Measurements from ENCODE around the gene HOXC9. TPM values are rescaled to one million over a fixed set of nuclear protein-coding genes. Genes with fewer than 3 reads are reported as not detected.
A peak's percentile ranks its signal among the peaks of the same experiment; 100 is the strongest.

HOXC9 gene
- total RNA-seq, 6 experiments from 2014 or later: not detected

GRCh38 chr12:53952335-53952694, 47.6 kb upstream of the HOXC9 start:
- peaks cover 0 to 3% (median 0%) of the 10 kb centered on the region in 4 donors for H3K4me1 ChIP-seq
- no peak overlapping the region for H3K27ac ChIP-seq
- no peaks in the 10 kb centered on the region for H3K36me3 ChIP-seq
- no peak for DNase-seq
- H3K9me3 ChIP-seq: no peaks in the 10 kb centered on the region
- ATAC-seq: no peak
- peaks cover 15 to 66% of the 10 kb centered on the region in 2 donors for H3K27me3 ChIP-seq
- TF ChIP-seq POLR2A (IDR thresholded peaks at IDR 0.05): no peak
- no peak for TF ChIP-seq CTCF (IDR thresholded peaks at IDR 0.05)
- H3K4me3 ChIP-seq: no peak overlapping the region
- intact Hi-C loops (cut with DNase I): no loop called here
- 10% methylated on average over 11 of the region's 13 CpGs for WGBS (ENCODE audit: insufficient coverage, low coverage, low lambda C conversion rate, missing lambda C conversion rate)

GRCh38 chr12:53952871-53953734, 46.9 kb upstream of the HOXC9 start:
- WGBS (ENCODE audit: insufficient coverage, low coverage, low lambda C conversion rate, missing lambda C conversion rate): 6% methylated on average over 31 of the region's 38 CpGs

GRCh38 chr12:53953831-53954693, 45.9 kb upstream of the HOXC9 start:
- WGBS (ENCODE audit: insufficient coverage, low coverage, low lambda C conversion rate, missing lambda C conversion rate): 4% methylated on average over 19 of the region's 19 CpGs
- Histone ChIP-seq H3K36me3 (no peaks in the 10 kb centered on the region), H3K4me3 (no peak overlapping the region), H3K27ac (no peak overlapping the region), H3K27me3 (peaks cover 15 to 70% of the 10 kb centered on the region in 2 donors), H3K9me3 (no peaks in the 10 kb centered on the region), H3K4me1 (peaks cover 0 to 3% (median 0%) of the 10 kb centered on the region in 4 donors)
- TF ChIP-seq CTCF (IDR thresholded peaks at IDR 0.05): no peak
- TF ChIP-seq POLR2A (IDR thresholded peaks at IDR 0.05): no peak
- ATAC-seq (no peak), DNase-seq (no peak)
- intact Hi-C loops (cut with DNase I): no loop called here

More at GRCh38 chr12:53952871-53953734, 46.9 kb upstream of the HOXC9 start:
- no peak overlapping the region for H3K27ac ChIP-seq
- ATAC-seq: peak in 2 of 4 donors; percentile 20 to 33
- TF ChIP-seq POLR2A (IDR thresholded peaks at IDR 0.05): no peak
- TF ChIP-seq CTCF (IDR thresholded peaks at IDR 0.05): no peak
- H3K4me3 ChIP-seq: no peak overlapping the region
- H3K9me3 ChIP-seq: no peaks in the 10 kb centered on the region
- no peak for DNase-seq
- intact Hi-C loops (cut with DNase I): no loop called here
- peaks cover 15 to 60% of the 10 kb centered on the region in 2 donors for H3K27me3 ChIP-seq
- H3K4me1 ChIP-seq: peaks cover 0 to 3% (median 0%) of the 10 kb centered on the region in 4 donors
- no peaks in the 10 kb centered on the region for H3K36me3 ChIP-seq

GRCh38 chr12:53954694-53955035, 45.3 kb upstream of the HOXC9 start, which contains the start of gene HOXC12:
Gene HOXC12, plus strand, starts transcription at chr12:53954903. Its CDS starts 27 bp downstream, at chr12:53954930.
- Histone ChIP-seq H3K4me1 (peaks cover 0 to 3% (median 0%) of the 10 kb centered on the region in 4 donors), H3K36me3 (no peaks in the 10 kb centered on the region), H3K4me3 (no peak within 1 kb of the TSS), H3K27me3 (peaks cover 15 to 70% of the 10 kb centered on the region in 2 donors), H3K27ac (no peak within 1 kb of the TSS), H3K9me3 (no peaks in the 10 kb centered on the region)
- TF ChIP-seq CTCF (IDR thresholded peaks at IDR 0.05) (no peak), POLR2A (IDR thresholded peaks at IDR 0.05) (no peak)
- intact Hi-C loops (cut with DNase I): no loop called here
- no peak for DNase-seq
- 0% methylated on average over 1 of the region's 20 CpGs for WGBS (ENCODE audit: insufficient coverage, low coverage, low lambda C conversion rate, missing lambda C conversion rate)
- no peak for ATAC-seq
